IMR-90 (cell line): Measurements from ENCODE around the gene PRR36. TPM values are rescaled to one million over a fixed set of nuclear protein-coding genes. Genes with fewer than 3 reads are reported as not detected.

Experiments
- ATAC-seq: fragments of 200-7000 bp; cut with Tn5 transposase; 2 replicates; pipeline ENCODE4 v1.9.1; 2020; ENCODE audit warnings: low read depth, mild to moderate bottlenecking, moderate library complexity
- BruUV-seq: library from RNA; stranded (reverse); fragments of 400-500 nt; replicated peaks from 2 replicates; lab custom pipeline; 2021; lab: Mats Ljungman, UMichigan
- CTCF ChIA-PET: fragments of 300-600 bp; formaldehyde crosslinking; extraction: SDS; loops from one replicate; lab custom pipeline; 2021; ENCODE audit warnings: antibody characterized with exemption; lab: Yijun Ruan, JAX
- POLR2A ChIA-PET: fragments of 300-600 bp; sonication (Branson Sonifier 250); formaldehyde crosslinking; loops from one replicate; lab custom pipeline; 2022; ENCODE audit warnings: antibody characterized with exemption; ENCODE audit not compliant: unreplicated experiment; lab: Charles Lee
- DNase-seq: peaks from one replicate; pipeline ENCODE4 v3.0.0; 2013
- H2AFZ ChIP-seq: replicated peaks from 2 replicates; pipeline ENCODE3; 2013; ENCODE audit warnings: low read length, mild to moderate bottlenecking; ENCODE audit not compliant: poor library complexity
- H2AK5ac ChIP-seq: 2 replicates; pipeline ENCODE4 v1.6.1; 2013; ENCODE audit warnings: low read depth, low read length, inconsistent platforms
- H2AK9ac ChIP-seq: replicated peaks from 2 replicates; pipeline ENCODE3; 2013; ENCODE audit warnings: mild to moderate bottlenecking, low read depth, low read length, moderate library complexity; ENCODE audit not compliant: poor library complexity
- H2BK120ac ChIP-seq: 2 replicates; pipeline ENCODE4 v1.6.1; 2013; ENCODE audit warnings: low read depth, low read length, inconsistent platforms
- H2BK15ac ChIP-seq: 3 replicates; pipeline ENCODE4 v1.6.1; 2013; ENCODE audit warnings: low read depth, low read length, inconsistent platforms
- H2BK20ac ChIP-seq: 2 replicates; pipeline ENCODE4 v1.6.1; 2013; ENCODE audit warnings: low read depth, mild to moderate bottlenecking, inconsistent platforms, low read length, moderate library complexity
- H2BK5ac ChIP-seq: 2 replicates; pipeline ENCODE4 v1.6.1; 2013; ENCODE audit warnings: mild to moderate bottlenecking, low read depth, low read length, inconsistent platforms; ENCODE audit not compliant: poor library complexity, severe bottlenecking
- H3K14ac ChIP-seq: replicated peaks from 2 replicates; pipeline ENCODE4 v1.6.1; 2013; ENCODE audit warnings: low read depth, low read length, inconsistent platforms
- H3K18ac ChIP-seq: 2 replicates; pipeline ENCODE4 v1.6.1; 2013; ENCODE audit warnings: low read depth, low read length, control low read depth
- H3K23ac ChIP-seq: 2 replicates; pipeline ENCODE4 v1.6.1; 2013; ENCODE audit warnings: low read depth, low read length, inconsistent platforms
- H3K27ac ChIP-seq: 2 replicates; pipeline ENCODE4 v1.5.1; 2013; ENCODE audit warnings: mild to moderate bottlenecking, control low read depth, low read length; ENCODE audit not compliant: insufficient read depth
- H3K27me3 ChIP-seq: 2 replicates; pipeline ENCODE4 v1.6.1; 2013; ENCODE audit warnings: low read length; ENCODE audit not compliant: control insufficient read depth, insufficient read depth
- H3K36me3 ChIP-seq: 2 replicates; pipeline ENCODE4 v1.6.1; 2013; ENCODE audit warnings: low read length, mixed read lengths; ENCODE audit not compliant: control insufficient read depth, insufficient read depth
- H3K4ac ChIP-seq: 2 replicates; pipeline ENCODE4 v1.6.1; 2013; ENCODE audit warnings: low read depth, low read length, inconsistent platforms
- H3K4me1 ChIP-seq: 2 replicates; pipeline ENCODE4 v1.6.1; 2013; ENCODE audit warnings: low read length, mixed read lengths; ENCODE audit not compliant: control insufficient read depth, insufficient read depth
- H3K4me2 ChIP-seq: 2 replicates; pipeline ENCODE4 v1.6.1; 2013; ENCODE audit warnings: low read depth, mild to moderate bottlenecking, control low read depth, low read length, moderate library complexity
- H3K4me3 ChIP-seq: 2 replicates; pipeline ENCODE4 v1.5.1; 2013; ENCODE audit warnings: low read depth, mild to moderate bottlenecking, control low read depth, low read length, moderate library complexity; ENCODE audit not compliant: insufficient read depth
- H3K56ac ChIP-seq: 2 replicates; pipeline ENCODE4 v1.6.1; 2013; ENCODE audit warnings: low read length, inconsistent platforms; ENCODE audit not compliant: insufficient read depth; ENCODE audit errors: extremely low read depth
- H3K79me1 ChIP-seq, 2 experiments: 2 replicates each; pipeline ENCODE4 v1.6.1; 2013; ENCODE audit warnings: low read length in 2 of 2, inconsistent platforms in 1 of 2, low read depth in 1 of 2
- H3K9ac ChIP-seq: 2 replicates; pipeline ENCODE4 v1.6.1; 2013; ENCODE audit warnings: low read depth, low read length, control low read depth
- H3K9me1 ChIP-seq: 2 replicates; pipeline ENCODE4 v1.6.1; 2013; ENCODE audit warnings: low read length, inconsistent platforms; ENCODE audit not compliant: insufficient read depth
- H3K9me3 ChIP-seq: 2 replicates; pipeline ENCODE4 v1.6.1; 2013; ENCODE audit warnings: low read length; ENCODE audit not compliant: control insufficient read depth, insufficient read depth
- H4K20me1 ChIP-seq: 2 replicates; pipeline ENCODE4 v1.6.1; 2013; ENCODE audit warnings: low read length, inconsistent platforms; ENCODE audit not compliant: insufficient read depth
- H4K5ac ChIP-seq: 2 replicates; pipeline ENCODE4 v1.6.1; 2013; ENCODE audit warnings: mild to moderate bottlenecking, low read depth, low read length, control low read depth
- H4K8ac ChIP-seq, 2 experiments: 2 replicates each; pipeline ENCODE4 v1.6.1; 2013; ENCODE audit warnings: low read depth in 2 of 2, low read length in 2 of 2, control low read depth in 1 of 2, inconsistent platforms in 1 of 2
- H4K91ac ChIP-seq: 2 replicates; pipeline ENCODE4 v1.6.1; 2013; ENCODE audit warnings: low read depth, low read length, inconsistent platforms; ENCODE audit not compliant: insufficient read depth
- CEBPB ChIP-seq: IDR thresholded peaks from 2 replicates; pipeline ENCODE4 v1.6.1; 2012; ENCODE audit warnings: low read depth, low read length, improper control_type of control experiment
- CHD1 ChIP-seq: IDR thresholded peaks from 2 replicates; pipeline ENCODE4 v1.6.1; 2012; ENCODE audit warnings: low read depth, low read length, improper control_type of control experiment
- MAZ ChIP-seq: IDR thresholded peaks from 2 replicates; pipeline ENCODE4 v1.6.1; 2012; ENCODE audit warnings: low read depth, mild to moderate bottlenecking, low read length, improper control_type of control experiment, moderate library complexity, borderline replicate concordance
- MXI1 ChIP-seq: IDR thresholded peaks from 2 replicates; pipeline ENCODE4 v1.6.1; 2012; ENCODE audit warnings: low read depth, mild to moderate bottlenecking, low read length, moderate library complexity, borderline replicate concordance
- NFE2L2 ChIP-seq: fragments of 150-350 bp; IDR thresholded peaks from 2 replicates; pipeline ENCODE4 v1.6.1; 2016; ENCODE audit warnings: low read depth, mild to moderate bottlenecking, low read length
- POLR2A ChIP-seq: IDR thresholded peaks from 2 replicates; pipeline ENCODE4 v1.6.1; 2012; ENCODE audit warnings: mild to moderate bottlenecking, low read depth, low read length
- RCOR1 ChIP-seq: IDR thresholded peaks from 2 replicates; pipeline ENCODE4 v1.6.1; 2012; ENCODE audit warnings: mild to moderate bottlenecking, low read length, improper control_type of control experiment; ENCODE audit not compliant: insufficient replicate concordance
- RFX5 ChIP-seq: IDR thresholded peaks from 2 replicates; pipeline ENCODE4 v1.8.0; 2012; ENCODE audit warnings: low read depth, mild to moderate bottlenecking, low read length, moderate library complexity
- SMC3 ChIP-seq: fragments of 150-350 bp; IDR thresholded peaks from 2 replicates; pipeline ENCODE4 v1.6.1; 2016; ENCODE audit warnings: low read depth, mild to moderate bottlenecking, antibody characterized with exemption, low read length, moderate library complexity
- WGBS, 2 experiments: methylation state at CpG; one replicate each; pipeline versions ENCODE4 v1.1.5 to v1.1.7; 2013; ENCODE audit warnings: missing lambda C conversion rate in 2 of 2; ENCODE audit not compliant: insufficient read length in 1 of 2; ENCODE audit errors: extremely low coverage in 2 of 2; 5-methylcytosine and 5-hydroxymethylcytosine counted together
- dilution Hi-C: fragments of 300-500 bp; cut with HindIII; formaldehyde crosslinking; loops from one replicate; pipeline ENCODE4 v1.14.3; 2018; ENCODE audit warnings: low sequenced_read_pairs; ENCODE audit not compliant: unreplicated experiment
- in situ Hi-C: fragments of 300-500 bp; cut with MboI; formaldehyde crosslinking; loops from 3 replicates; pipeline ENCODE4 v1.14.3; 2019; ENCODE audit warnings: low sequenced_read_pairs, inconsistent platforms, mixed read lengths
- intact Hi-C: fragments of 100-400 bp; cut with micrococcal nuclease; formaldehyde crosslinking; loops from 2 replicates; pipeline ENCODE4 v1.10.0; 2022
- polyA plus RNA-seq, 3 experiments: library from polyadenylated mRNA; depleted of rRNA; stranded (reverse); fragments of >200 nt; gene quantifications; 2 replicates each; pipeline ENCODE4 v1.2.3, GENCODE V29; 2012; ENCODE audit warnings: low replicate concordance in 1 of 3
- total RNA-seq: library from RNA; depleted of rRNA; stranded (reverse); fragments of >200 nt; gene quantifications from 2 replicates; pipeline ENCODE4 v1.2.3, GENCODE V29; 2012
- TF ChIP-seq, protein P1 (sequence below): conservative IDR thresholded peaks from 2 replicates; pipeline ENCODE4 v1.5.1; 2012; ENCODE audit warnings: mild to moderate bottlenecking, low read depth, low read length, improper control_type of control experiment
- TF ChIP-seq, protein P2 (sequence below): fragments of 150-350 bp; IDR thresholded peaks from 2 replicates; pipeline ENCODE4 v1.6.1; 2016; ENCODE audit warnings: low read depth, mild to moderate bottlenecking, low read length, moderate library complexity, borderline replicate concordance

The PRR36 gene
- total and polyA plus RNA-seq, 2 of the 4 experiments (the other 2 are of a cell fraction): 0.02 TPM; not detected in 1

DNA sequence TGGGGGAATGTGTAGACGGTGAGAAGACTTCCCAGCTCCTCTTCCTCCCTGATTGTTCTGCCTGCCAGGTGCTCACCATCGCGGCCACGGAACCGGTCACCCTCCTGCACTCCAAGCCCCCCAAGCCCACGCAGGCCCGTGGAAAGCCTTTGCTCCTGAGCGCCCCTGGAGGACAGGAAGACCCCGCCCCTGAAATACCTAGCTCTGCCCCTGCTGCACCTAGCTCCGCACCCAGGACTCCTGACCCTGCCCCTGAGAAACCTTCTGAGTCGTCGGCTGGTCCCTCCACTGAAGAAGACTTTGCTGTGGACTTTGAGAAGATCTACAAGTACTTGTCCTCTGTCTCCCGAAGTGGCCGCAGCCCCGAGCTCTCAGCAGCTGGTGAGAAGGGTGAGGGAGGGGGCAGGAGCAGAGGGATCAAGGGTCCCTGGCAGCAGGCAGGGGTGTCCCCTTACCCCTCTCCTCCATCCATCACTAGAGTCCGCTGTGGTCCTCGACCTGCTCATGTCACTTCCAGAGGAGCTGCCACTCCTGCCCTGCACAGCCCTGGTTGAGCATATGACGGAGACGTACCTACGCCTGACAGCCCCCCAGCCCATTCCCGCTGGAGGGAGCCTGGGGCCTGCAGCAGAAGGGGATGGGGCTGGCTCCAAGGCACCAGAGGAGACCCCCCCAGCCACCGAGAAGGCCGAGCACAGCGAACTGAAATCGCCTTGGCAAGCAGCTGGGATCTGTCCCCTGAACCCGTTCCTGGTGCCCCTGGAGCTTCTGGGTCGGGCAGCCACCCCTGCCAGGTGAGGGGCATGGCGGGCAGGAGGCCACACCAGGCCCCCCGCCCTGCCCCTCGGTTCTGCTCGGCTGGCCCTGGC, 48.0 kb upstream of the PRR36 start (continued):
- no peak for TF ChIP-seq SMC3
- no peak for TF ChIP-seq RCOR1

DNA sequence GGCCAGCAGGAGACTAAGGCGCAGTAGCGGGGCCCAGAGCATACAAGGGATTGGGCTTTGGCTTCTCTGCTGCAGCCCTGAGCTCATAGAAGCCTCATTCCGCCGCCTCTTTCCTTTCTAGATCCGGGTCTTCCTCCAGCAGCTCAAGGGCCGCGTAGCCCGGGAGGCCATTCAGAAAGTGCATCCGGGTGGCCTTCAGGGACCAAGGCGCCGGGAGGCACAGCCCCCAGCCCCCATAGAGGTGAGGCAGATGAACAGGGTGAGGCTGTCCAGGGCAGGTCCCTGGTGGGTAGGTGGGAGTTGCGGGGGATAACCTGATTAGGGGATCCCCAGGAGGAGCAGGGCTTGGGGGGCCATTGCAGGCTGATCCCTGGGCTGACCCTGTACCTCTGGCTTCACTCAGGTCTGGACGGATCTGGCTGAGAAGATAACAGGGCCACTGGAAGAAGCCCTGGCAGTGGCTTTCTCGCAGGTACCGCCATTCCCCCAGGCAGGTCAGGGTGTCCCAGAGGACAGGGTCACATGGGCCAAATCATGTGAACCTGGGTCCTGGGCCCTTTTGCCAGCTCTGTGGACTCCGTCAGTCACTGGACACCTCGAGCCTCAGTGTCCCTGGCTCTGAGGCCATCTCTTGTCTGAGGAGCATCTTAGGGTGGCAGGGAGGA, 47.2 kb upstream of the PRR36 start:
- H3K27me3 ChIP-seq: peaks cover 2% of the 10 kb centered on the region; the same call in 1 of the 2 replicates
- H2AK9ac ChIP-seq: peak overlapping the region; percentile 99
- WGBS, 2 experiments: 69% methylated on average over 7 of the region's 17 CpGs; no CpG with 5 or more reads in 1 of the 2 experiments
- peak overlapping the region; percentile 99 for H3K14ac ChIP-seq
- dilution Hi-C loops: no loop called here
- peak overlapping the region; percentile 82 for H4K91ac ChIP-seq
- peak overlapping the region; percentile 20; the same call in 1 of the 2 replicates for H3K56ac ChIP-seq
- no peak overlapping the region for H2BK20ac ChIP-seq
- H3K36me3 ChIP-seq: peaks cover 7% of the 10 kb centered on the region; the same call in 1 of the 2 replicates
- H3K4me3 ChIP-seq: peak overlapping the region; percentile 58
- H4K8ac ChIP-seq: peak overlapping the region; percentile 1 to 94; a peak in 2 of 4 replicates
- peak overlapping the region; percentile 93 for H3K4me2 ChIP-seq
- peak overlapping the region; percentile 79 for H3K27ac ChIP-seq
- no peak overlapping the region for H2BK15ac ChIP-seq
- DNase-seq (no peak), ATAC-seq (no peak)
- CTCF ChIA-PET: interaction anchor here (1.1 kb wide), 1 partner anchor 27 kb away, joined by 3 read pairs; no protein-coding TSS in a partner anchor
- H3K23ac ChIP-seq: peak overlapping the region; percentile 98; the same call in 1 of the 2 replicates
- H3K9me1 ChIP-seq: peaks cover 9% of the 10 kb centered on the region
- peaks cover 0 to 22% of the 10 kb centered on the region in 2 experiments; a peak in 2 of 4 replicates for H3K79me1 ChIP-seq
- peak overlapping the region; percentile 97 for H3K4ac ChIP-seq
- no peaks in the 10 kb centered on the region for H3K9me3 ChIP-seq
- H2BK120ac ChIP-seq: no peak overlapping the region; the same call in 1 of the 2 replicates
- H2AFZ ChIP-seq: peak overlapping the region; percentile 97
- POLR2A ChIA-PET: interaction anchor here (0.6 kb wide), 1 partner anchor 415 kb away, joined by 3 read pairs; no protein-coding TSS in a partner anchor
- H2BK5ac ChIP-seq: peak overlapping the region; percentile 87
- no peak overlapping the region for H4K5ac ChIP-seq
- H4K20me1 ChIP-seq: peaks cover 11% of the 10 kb centered on the region
- H3K4me1 ChIP-seq: peaks cover 18% of the 10 kb centered on the region
- no peak overlapping the region for H3K18ac ChIP-seq
- intact Hi-C loops: no loop called here
- peak overlapping the region; percentile 80 for H3K9ac ChIP-seq
- H2AK5ac ChIP-seq: peak overlapping the region; percentile 95
- in situ Hi-C loops: no loop called here
- no TSS peak for BruUV-seq
- TF ChIP-seq RCOR1: no peak
- TF ChIP-seq NFE2L2: no peak
- TF ChIP-seq MXI1: no peak
- TF ChIP-seq, protein P1, sequence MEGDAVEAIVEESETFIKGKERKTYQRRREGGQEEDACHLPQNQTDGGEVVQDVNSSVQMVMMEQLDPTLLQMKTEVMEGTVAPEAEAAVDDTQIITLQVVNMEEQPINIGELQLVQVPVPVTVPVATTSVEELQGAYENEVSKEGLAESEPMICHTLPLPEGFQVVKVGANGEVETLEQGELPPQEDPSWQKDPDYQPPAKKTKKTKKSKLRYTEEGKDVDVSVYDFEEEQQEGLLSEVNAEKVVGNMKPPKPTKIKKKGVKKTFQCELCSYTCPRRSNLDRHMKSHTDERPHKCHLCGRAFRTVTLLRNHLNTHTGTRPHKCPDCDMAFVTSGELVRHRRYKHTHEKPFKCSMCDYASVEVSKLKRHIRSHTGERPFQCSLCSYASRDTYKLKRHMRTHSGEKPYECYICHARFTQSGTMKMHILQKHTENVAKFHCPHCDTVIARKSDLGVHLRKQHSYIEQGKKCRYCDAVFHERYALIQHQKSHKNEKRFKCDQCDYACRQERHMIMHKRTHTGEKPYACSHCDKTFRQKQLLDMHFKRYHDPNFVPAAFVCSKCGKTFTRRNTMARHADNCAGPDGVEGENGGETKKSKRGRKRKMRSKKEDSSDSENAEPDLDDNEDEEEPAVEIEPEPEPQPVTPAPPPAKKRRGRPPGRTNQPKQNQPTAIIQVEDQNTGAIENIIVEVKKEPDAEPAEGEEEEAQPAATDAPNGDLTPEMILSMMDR: no peak
- no peak for TF ChIP-seq RFX5
- no peak for TF ChIP-seq POLR2A
- no peak for TF ChIP-seq CHD1
- TF ChIP-seq MAZ: no peak
- TF ChIP-seq, protein P2, sequence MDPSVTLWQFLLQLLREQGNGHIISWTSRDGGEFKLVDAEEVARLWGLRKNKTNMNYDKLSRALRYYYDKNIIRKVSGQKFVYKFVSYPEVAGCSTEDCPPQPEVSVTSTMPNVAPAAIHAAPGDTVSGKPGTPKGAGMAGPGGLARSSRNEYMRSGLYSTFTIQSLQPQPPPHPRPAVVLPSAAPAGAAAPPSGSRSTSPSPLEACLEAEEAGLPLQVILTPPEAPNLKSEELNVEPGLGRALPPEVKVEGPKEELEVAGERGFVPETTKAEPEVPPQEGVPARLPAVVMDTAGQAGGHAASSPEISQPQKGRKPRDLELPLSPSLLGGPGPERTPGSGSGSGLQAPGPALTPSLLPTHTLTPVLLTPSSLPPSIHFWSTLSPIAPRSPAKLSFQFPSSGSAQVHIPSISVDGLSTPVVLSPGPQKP: no peak
- no peak for TF ChIP-seq CEBPB
